ENCODE results near the gene C16orf90. TPM values are rescaled to one million over a fixed set of nuclear protein-coding genes. Genes with fewer than 3 reads are reported as not detected.
A peak's percentile ranks its signal among the peaks of the same experiment; 100 is the strongest.

Gene C16orf90
- polyA plus RNA-seq, 3 donors = not detected

- H3K36me3 ChIP-seq (replicated peaks in 1 of 2; ENCODE audit: control insufficient read depth in 1 of 2, insufficient read depth in 2 of 2, low read length in 2 of 2) = peaks cover 0 to 13% of the 10 kb centered on the region in 2 donors
- no peaks in the 10 kb centered on the region for H3K4me1 ChIP-seq (ENCODE audit: control insufficient read depth in 1 of 2, insufficient read depth in 2 of 2, low read length in 2 of 2)
- H3K9me3 ChIP-seq (replicated peaks in 1 of 2; ENCODE audit: control insufficient read depth in 1 of 2, insufficient read depth in 1 of 2, low read length in 2 of 2) = no peaks in the 10 kb centered on the region
- no peaks in the 10 kb centered on the region for H3K27me3 ChIP-seq (ENCODE audit: control insufficient read depth in 2 of 2, insufficient read depth in 2 of 2, low read length in 2 of 2)
- Mint-ChIP-seq H3K4me1 (peaks cover 2% of the 10 kb centered on the region), H3K36me3 (peaks cover 19 to 29% of the 10 kb centered on the region in 2 donors), H3K4me3 (no peak overlapping the region), H3K9me3 (peaks cover 0 to 3% (median 0%) of the 10 kb centered on the region in 7 donors), H3K27me3 (ENCODE audit: low read depth in 3 of 3) (peaks cover 0 to 2% (median 0%) of the 10 kb centered on the region in 3 donors), H3K27ac (no peak overlapping the region)
- no peak for DNase-seq
- H3K4me3 ChIP-seq (replicated peaks in 1 of 3; ENCODE audit: low read depth in 2 of 3, low read length in 3 of 3) = no peak overlapping the region
- H3K27ac ChIP-seq (ENCODE audit: low read depth in 1 of 2, low read length in 2 of 2) = no peak overlapping the region
- no peak overlapping the region for H3K4me2 ChIP-seq (replicated peaks; ENCODE audit: extremely low read depth, low read length, poor library complexity, severe bottlenecking)
- H4K20me1 ChIP-seq (ENCODE audit: insufficient read depth, low read length) = no peaks in the 10 kb centered on the region
- no peaks in the 10 kb centered on the region for H3K79me2 ChIP-seq (ENCODE audit: insufficient read depth, low read length)
- TF ChIP-seq CTCF (IDR thresholded peaks at IDR 0.05) = no peak
- no peak overlapping the region for H3K9ac ChIP-seq (ENCODE audit: insufficient read depth, low read length, poor library complexity, severe bottlenecking)
- intact Hi-C loops (cut with micrococcal nuclease) = no loop called here
- WGBS (ENCODE audit: insufficient coverage) = 64% methylated on average over 9 of the region's 13 CpGs
- no peak overlapping the region for H2AFZ ChIP-seq (ENCODE audit: insufficient read depth, low read depth, low read length, poor library complexity, severe bottlenecking)
These were observed 14.2 kb upstream of the C16orf90 start for GRCh38 chr16:3509470-3509928.

GRCh38 chr16:3508736-3509135 lies 13.4 kb upstream of the C16orf90 start:
- intact Hi-C loops (cut with micrococcal nuclease) = no loop called here
- Mint-ChIP-seq H3K36me3 (peaks cover 18 to 29% of the 10 kb centered on the region in 2 donors), H3K9me3 (peaks cover 0 to 3% (median 0%) of the 10 kb centered on the region in 7 donors)

More at GRCh38 chr16:3508736-3509135, 13.4 kb upstream of the C16orf90 start:
- H2AFZ ChIP-seq (ENCODE audit: insufficient read depth, low read depth, low read length, poor library complexity, severe bottlenecking) = no peak overlapping the region
- no peak overlapping the region for H3K27ac ChIP-seq (ENCODE audit: low read depth in 1 of 2, low read length in 2 of 2)
- no peaks in the 10 kb centered on the region for H3K4me1 ChIP-seq (ENCODE audit: control insufficient read depth in 1 of 2, insufficient read depth in 2 of 2, low read length in 2 of 2)
- no peak for TF ChIP-seq CTCF (IDR thresholded peaks at IDR 0.05)
- H3K4me3 ChIP-seq (replicated peaks in 1 of 3; ENCODE audit: low read depth in 2 of 3, low read length in 3 of 3) = no peak overlapping the region
- H3K79me2 ChIP-seq (ENCODE audit: insufficient read depth, low read length) = no peaks in the 10 kb centered on the region
- peaks cover 2% of the 10 kb centered on the region for H3K4me1 Mint-ChIP-seq
- peak overlapping the region in 1 of 7 donors; percentile 1 for H3K27ac Mint-ChIP-seq
- peaks cover 0 to 2% (median 0%) of the 10 kb centered on the region in 3 donors for H3K27me3 Mint-ChIP-seq (ENCODE audit: low read depth in 3 of 3)
- WGBS (ENCODE audit: insufficient coverage) = 93% methylated on average over 4 of the region's 7 CpGs
- DNase-seq = no peak
- no peak overlapping the region for H3K9ac ChIP-seq (ENCODE audit: insufficient read depth, low read length, poor library complexity, severe bottlenecking)
- no peaks in the 10 kb centered on the region for H3K27me3 ChIP-seq (ENCODE audit: control insufficient read depth in 2 of 2, insufficient read depth in 2 of 2, low read length in 2 of 2)
- no peak overlapping the region for H3K4me2 ChIP-seq (replicated peaks; ENCODE audit: extremely low read depth, low read length, poor library complexity, severe bottlenecking)
- H3K4me3 Mint-ChIP-seq = no peak overlapping the region
- H4K20me1 ChIP-seq (ENCODE audit: insufficient read depth, low read length) = no peaks in the 10 kb centered on the region
- peaks cover 0 to 6% of the 10 kb centered on the region in 2 donors for H3K36me3 ChIP-seq (replicated peaks in 1 of 2; ENCODE audit: control insufficient read depth in 1 of 2, insufficient read depth in 2 of 2, low read length in 2 of 2)
- no peaks in the 10 kb centered on the region for H3K9me3 ChIP-seq (replicated peaks in 1 of 2; ENCODE audit: control insufficient read depth in 1 of 2, insufficient read depth in 1 of 2, low read length in 2 of 2)
